ENCODE measurements around the gene SSX2IP.

GRCh38 chr1:84606977-84607376 lies 83.3 kb downstream of the SSX2IP start:
- TF ChIP-seq CTCF (IDR thresholded peaks at IDR 0.05 in 8 of 11, conservative IDR thresholded peaks at IDR 0.05 in 3 of 11) (no peak), POLR2A (IDR thresholded peaks at IDR 0.05) (no peak)
